ELR (cell line): ENCODE measurements around the gene C1QTNF3.
"Not testable (repeated sequence)": the region's sequence is repeated elsewhere in the genome, so short reads cannot be mapped to it uniquely, and the experiment has no call there.

Experiments
- DNase-seq: peaks from one replicate; pipeline ENCODE4 v3.0.0-alpha.2; 2015; ENCODE audit warnings: low read depth

Gene C1QTNF3

DNA sequence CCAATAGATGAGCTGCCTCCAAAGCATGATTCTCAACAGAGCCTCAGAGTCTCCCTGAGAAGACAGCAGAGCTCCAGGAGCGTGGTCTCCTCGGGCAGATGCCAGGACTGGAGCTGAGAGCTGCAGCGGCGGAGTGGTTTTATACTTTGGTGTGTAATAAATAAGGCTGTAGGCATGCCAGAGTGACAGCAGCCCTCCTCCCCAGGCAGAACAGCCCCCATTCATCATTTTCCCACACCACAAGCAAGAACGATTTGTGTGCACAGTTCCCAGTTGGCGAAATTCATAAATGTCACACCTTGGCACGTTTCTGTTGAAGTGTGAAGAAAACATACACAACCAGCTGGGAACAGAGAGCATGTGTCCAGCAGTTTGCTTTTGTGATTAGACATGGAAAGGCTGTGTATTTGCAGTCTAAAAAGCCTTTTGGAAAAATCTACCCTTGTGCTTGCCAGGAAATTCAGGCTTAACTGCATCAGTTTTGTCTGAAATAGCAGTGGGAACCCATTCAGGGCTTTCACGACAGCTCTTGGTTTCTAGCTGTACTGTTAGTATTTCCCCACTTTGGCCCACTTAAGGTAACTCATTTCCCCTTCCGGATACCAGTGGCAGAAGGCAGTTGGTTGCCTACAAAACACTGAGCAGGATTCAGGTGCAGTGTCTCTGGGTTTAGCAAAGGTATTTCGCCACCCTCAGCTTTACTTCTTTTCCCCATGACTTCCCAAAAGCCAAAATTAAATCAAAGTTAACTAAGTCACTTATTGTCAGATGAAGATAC lies at the start of gene C1QTNF3:
Gene C1QTNF3, minus strand, starts transcription at position 115 of the 778 bp plus-strand sequence. Its CDS starts 88 bp downstream, at position 27.
- no peak for DNase-seq

DNA sequence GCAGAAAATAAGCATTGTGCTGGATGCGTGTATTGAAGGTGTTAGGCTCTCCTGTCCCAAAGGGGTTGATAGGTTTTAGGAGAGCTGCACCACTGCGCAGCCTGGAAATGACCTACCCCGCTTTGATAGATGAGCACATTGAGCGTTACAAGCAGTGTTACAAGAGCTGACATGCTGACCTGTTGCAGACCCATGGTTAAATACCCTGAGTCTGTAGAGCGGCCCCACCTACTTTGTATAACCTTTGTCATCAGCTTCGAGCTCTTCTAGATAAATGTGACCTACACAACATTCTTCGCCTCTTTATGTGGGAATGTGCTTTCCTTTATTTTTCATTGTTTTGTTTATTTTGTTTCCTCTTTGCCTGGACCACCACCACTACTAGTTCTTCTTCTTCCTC lies 48.0 kb upstream of the C1QTNF3 start:
- DNase-seq: not testable (repeated sequence)

DNA sequence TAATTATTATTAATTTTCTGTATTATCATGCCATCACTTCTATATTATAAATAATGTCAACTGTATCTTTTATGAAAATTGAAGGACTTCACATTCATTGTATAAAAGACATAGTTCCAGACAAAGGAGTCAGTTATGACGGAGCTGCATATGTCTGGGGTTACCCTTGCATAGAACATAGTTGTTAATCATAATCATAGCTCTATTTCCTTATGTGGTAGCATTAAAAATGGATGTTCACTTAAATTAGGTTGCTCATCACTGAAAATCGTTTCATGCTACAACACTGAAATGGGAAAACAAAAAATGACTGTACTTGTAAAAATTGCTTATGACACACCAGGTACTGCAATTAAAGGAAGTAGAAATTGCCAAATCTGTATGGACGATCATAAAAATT lies 46.8 kb upstream of the C1QTNF3 start:
- not testable (repeated sequence) for DNase-seq

- not testable (repeated sequence) for DNase-seq
Measured at GRCh38 chr5:34087728-34088127, 44.7 kb upstream of the C1QTNF3 start.

GRCh38 chr5:34083898-34084297 lies 40.9 kb upstream of the C1QTNF3 start:
- DNase-seq: not testable (repeated sequence)

GRCh38 chr5:34079505-34079904 lies 36.5 kb upstream of the C1QTNF3 start:
- not testable (repeated sequence) for DNase-seq

DNA sequence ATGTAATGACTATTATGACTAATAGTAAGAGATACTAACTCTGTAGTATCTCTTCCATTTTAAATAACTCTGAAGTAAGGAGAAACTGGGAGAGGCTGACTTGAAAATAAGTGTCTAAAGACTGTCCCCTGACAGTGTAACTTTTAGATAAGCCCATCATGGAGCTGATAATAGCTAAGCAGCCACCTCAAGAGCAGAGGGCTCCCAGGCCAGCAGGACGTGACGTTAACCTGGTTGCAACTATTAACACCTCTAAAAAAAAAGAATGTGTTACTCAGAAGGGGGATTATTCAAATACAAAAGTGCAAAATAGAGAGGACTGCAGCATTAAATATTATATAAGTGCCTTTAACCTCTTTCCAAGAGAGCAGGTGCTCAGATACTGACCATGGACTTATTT lies 34.6 kb upstream of the C1QTNF3 start:
- not testable (repeated sequence) for DNase-seq

GRCh38 chr5:34076719-34077364 lies 33.8 kb upstream of the C1QTNF3 start:
- DNase-seq: not testable (repeated sequence)

- peak; percentile 8 for DNase-seq
Measured at GRCh38 chr5:34074472-34074871, 31.5 kb upstream of the C1QTNF3 start.

DNA sequence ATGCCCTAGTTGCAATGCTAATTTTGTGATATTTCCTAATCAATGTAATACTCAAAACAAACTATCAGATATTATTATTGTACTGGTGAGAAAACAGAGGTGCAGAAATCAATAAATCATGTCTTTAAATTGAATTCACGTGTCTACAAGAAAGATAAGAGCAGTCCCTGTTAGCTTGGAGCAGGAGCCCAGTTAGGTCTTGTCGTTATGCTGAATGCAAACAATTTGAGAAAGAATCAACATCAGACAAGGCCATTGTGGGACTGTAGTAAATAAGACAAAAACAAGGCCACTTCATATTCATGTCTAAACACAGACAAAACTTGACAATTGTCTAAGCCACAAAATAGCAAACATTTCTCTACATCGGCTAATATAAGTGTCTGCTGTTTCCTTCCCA lies 31.1 kb upstream of the C1QTNF3 start:
- DNase-seq: not testable (repeated sequence)

GRCh38 chr5:34070626-34071025 lies 27.6 kb upstream of the C1QTNF3 start:
- not testable (repeated sequence) for DNase-seq

GRCh38 chr5:34064656-34065055 lies 21.6 kb upstream of the C1QTNF3 start:
- DNase-seq: no peak

DNA sequence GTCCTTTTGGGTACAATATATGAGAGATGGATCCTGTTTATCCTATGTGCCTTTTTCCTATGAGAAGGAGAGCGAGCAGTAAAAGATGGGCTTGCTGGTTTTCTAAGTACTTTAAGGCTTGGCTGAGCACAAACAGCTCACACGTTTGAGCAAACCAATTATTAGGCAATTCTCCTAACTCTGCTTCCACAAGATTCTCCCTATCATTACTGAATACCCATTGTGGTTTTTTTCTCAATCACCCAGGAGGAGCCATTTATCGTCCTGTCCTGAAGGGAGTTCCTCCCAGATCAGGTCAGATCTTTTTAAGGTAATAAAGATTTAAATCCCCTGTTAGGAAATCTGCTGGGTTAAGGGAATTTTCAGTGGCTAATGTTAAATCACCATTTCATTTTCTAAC lies 19.4 kb upstream of the C1QTNF3 start:
- DNase-seq: no peak

DNA sequence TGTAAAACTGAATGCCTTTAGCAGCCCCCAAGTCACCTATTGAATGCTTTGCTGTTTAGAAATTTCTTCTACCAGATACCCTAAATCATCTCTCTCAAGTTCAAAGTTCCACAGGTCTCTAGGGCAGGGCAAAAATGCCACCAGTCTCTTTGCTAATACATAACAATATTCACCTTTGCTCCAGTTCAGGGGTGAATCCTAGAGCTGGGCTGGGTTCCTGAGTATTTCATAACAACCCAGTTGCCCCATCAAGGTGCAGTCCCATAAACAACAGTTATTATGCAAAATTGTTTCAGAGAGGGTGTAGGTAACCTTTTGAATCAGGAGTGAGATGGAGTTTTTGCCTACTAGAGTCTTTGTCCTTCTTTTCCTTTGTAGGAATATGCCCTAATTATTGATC lies 19.0 kb upstream of the C1QTNF3 start:
- DNase-seq: no peak

DNA sequence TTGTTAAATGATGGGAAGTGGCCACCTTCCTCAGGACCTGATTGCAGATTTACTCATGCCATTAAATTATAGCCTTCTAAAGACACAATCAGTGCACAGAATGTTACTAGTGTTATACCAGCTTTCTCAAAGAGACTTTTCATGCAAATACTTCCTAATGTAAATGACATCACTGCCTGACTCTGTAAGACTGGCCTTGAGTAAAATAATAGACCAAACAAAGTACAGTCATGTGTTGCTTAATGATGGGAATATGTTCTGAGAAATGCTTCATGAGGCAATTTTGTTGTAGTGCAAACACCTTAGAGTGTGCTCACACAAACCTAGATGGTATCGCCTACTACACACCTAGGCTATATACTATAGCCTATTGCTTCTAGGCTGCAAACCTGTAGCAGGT lies 17.0 kb upstream of the C1QTNF3 start:
- DNase-seq: no peak

DNA sequence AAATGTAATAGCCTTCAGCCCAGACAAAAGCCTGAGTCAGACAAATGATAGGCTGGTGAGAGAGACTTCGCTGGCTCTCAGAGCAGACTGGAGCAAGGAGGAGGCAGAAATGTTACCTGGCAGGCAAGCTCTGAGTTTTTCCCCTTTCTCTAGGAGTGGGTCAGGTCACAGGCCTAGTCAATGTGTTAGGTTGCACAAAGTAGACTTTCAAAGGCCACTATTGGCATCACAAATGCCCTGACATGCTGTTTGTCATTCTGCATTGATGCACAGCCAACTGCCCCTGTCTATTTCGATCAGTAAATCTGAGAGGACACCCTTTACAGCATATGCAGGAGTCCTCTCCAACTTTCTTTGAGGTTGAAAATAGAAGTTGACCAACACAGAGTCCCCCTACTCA lies 15.5 kb upstream of the C1QTNF3 start:
- DNase-seq: no peak

- DNase-seq: no peak
Measured at GRCh38 chr5:34057569-34057968, 14.6 kb upstream of the C1QTNF3 start.

GRCh38 chr5:34057118-34057517 lies 14.1 kb upstream of the C1QTNF3 start:
- DNase-seq: no peak

DNA sequence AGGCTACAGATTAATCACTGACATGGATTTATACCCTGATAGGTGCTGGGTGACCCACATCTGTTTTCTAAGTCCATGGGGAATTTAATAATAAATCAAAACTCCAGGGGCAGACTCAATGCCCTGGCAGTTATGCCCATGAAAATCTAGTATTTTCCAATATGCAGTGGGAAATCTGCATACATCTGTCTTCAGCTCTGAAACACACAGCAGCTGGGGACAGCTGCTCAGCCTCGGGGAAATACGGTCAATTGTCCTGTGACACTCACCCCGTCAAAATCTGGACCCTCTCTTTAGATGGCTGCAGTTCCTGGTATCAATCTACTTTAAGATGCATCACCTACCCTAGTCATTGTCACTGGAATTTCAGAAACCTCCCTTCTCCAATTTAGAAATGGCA lies 12.7 kb upstream of the C1QTNF3 start:
- DNase-seq: no peak

DNA sequence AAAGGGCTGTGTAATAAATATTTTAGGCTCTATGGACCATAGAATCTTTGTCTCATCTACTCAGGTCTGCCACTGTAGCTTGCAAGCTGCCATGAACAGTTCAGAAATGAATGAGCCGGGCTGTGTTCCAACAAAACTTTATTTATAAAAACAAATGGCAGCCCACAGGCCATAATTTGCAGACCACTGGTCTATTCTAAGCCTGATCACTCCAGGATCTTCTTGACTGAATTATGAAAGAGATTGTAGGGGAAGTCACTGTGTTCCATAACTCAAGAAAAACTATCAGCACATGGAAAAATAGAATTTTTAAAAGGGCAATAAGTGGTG lies 11.4 kb upstream of the C1QTNF3 start:
- no peak for DNase-seq

DNA sequence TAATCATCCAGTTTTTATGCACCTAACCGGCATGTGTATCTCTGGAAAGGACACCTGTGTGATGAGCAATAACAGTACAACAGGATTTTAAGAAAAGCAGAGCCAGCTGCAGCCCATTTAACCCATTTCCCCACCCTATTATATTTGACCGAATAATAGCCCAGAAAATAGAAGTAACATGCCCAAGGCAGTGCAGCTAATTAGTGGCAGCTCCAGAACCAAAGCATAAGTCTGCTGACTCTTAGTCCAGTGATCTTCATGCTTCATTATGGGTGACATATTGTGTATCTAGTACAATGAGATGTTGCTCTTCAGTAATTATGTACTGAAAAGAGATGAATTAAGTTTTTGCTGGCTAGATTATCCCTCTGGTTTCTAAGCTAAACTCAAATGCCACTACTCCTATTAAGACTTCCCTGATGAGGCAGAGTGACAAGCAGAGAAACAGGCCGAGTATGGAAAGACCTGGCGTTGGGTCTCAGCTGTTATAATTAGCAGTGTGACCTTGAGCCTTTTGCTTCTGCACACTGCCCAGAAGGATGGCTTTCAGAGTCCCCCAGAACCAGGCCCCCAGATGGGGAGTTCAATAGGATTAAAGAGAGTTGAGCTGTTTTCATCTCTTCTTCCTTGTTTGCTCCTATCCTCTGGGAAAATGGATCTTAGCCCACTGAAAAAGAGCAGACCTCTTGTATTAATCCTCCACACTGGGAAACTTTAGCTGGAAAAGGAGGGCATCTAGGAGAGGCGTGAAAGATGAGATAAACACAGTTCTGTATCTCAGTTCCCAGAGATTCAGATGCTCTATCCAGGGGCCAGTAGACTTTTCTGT lies 10.8 kb upstream of the C1QTNF3 start:
- no peak for DNase-seq

GRCh38 chr5:34053133-34053532 lies 10.1 kb upstream of the C1QTNF3 start:
- peak; percentile 62 for DNase-seq
